GM12878 (cell line): ENCODE data around the gene NHSL1. TPM values are rescaled to one million over a fixed set of nuclear protein-coding genes. Genes with fewer than 3 reads are reported as not detected.
A peak's percentile ranks its signal among the peaks of the same experiment; 100 is the strongest.

Experiments
- ATAC-seq: fragments of 200-7000 bp; cut with Tn5 transposase; 3 replicates; pipeline ENCODE4 v1.9.1; 2020; ENCODE audit warnings: mild to moderate bottlenecking, moderate library complexity
- BruUV-seq: library from RNA; stranded (reverse); fragments of 400-500 nt; replicated peaks from 2 replicates; lab custom pipeline; 2021; lab: Mats Ljungman, UMichigan
- CTCF ChIA-PET: fragments of 300-600 bp; sonication (Branson Sonifier 250); formaldehyde crosslinking; extraction: SDS; loops from one replicate; lab custom pipeline; 2021; ENCODE audit warnings: inconsistent platforms; lab: Yijun Ruan, JAX
- POLR2A ChIA-PET: fragments of 350-600 bp; formaldehyde crosslinking; extraction: SDS; loops from one replicate; lab custom pipeline; 2021; ENCODE audit warnings: inconsistent platforms; lab: Charles Lee
- RAD21 ChIA-PET: fragments of 300-600 bp; sonication (Branson Sonifier 250); formaldehyde crosslinking; loops from one replicate; lab custom pipeline; 2023; ENCODE audit warnings: antibody characterized with exemption; ENCODE audit not compliant: unreplicated experiment; lab: Charles Lee
- SMC1A ChIA-PET: fragments of 300-600 bp; sonication (Branson Sonifier 250); formaldehyde crosslinking; loops from one replicate; lab custom pipeline; 2023; ENCODE audit not compliant: unreplicated experiment, uncharacterized antibody; lab: Charles Lee
- DNase-seq: peaks from one replicate; pipeline ENCODE4 v3.0.0-alpha.2; 2011; ENCODE audit warnings: low read depth, low spot score
- FAIRE-seq: peaks from 3 replicates; lab custom pipeline; 2011; peaks lifted over from hg19 to GRCh38; lab: Jason Lieb, UNC
- H2AFZ ChIP-seq: 2 replicates; pipeline ENCODE4 v1.6.0; 2011; ENCODE audit warnings: low read depth, low read length, control low read depth; ENCODE audit not compliant: control insufficient read depth
- H3K27ac ChIP-seq: 2 replicates; pipeline ENCODE4 v1.5.1; 2011; ENCODE audit warnings: control low read depth; ENCODE audit not compliant: control insufficient read depth, insufficient read depth
- H3K27me3 ChIP-seq, 2 experiments: replicated peaks in 1 of 2; 2 replicates each; pipeline versions ENCODE4 v1.6.0 to v1.6.1; 2011; ENCODE audit warnings: low read length in 1 of 2; ENCODE audit not compliant: control insufficient read depth in 2 of 2, insufficient read depth in 2 of 2
- H3K36me3 ChIP-seq, 2 experiments: 2 replicates each; pipeline ENCODE4 v1.5.1; 2011; ENCODE audit warnings: low read length in 1 of 2; ENCODE audit not compliant: control insufficient read depth in 2 of 2, insufficient read depth in 2 of 2
- H3K4me1 ChIP-seq: 2 replicates; pipeline ENCODE4 v1.6.1; 2011; ENCODE audit warnings: mild to moderate bottlenecking, low read length, moderate library complexity, mixed read lengths; ENCODE audit not compliant: control insufficient read depth, insufficient read depth
- H3K4me2 ChIP-seq: 2 replicates; pipeline ENCODE4 v1.6.0; 2011; ENCODE audit warnings: control low read depth; ENCODE audit not compliant: control insufficient read depth, insufficient read depth
- H3K4me3 ChIP-seq: fragments of 200-600 bp; sonication (generic); 2 replicates; pipeline ENCODE4 v1.5.1; 2016
- H3K79me2 ChIP-seq: 2 replicates; pipeline ENCODE4 v1.6.0; 2011; ENCODE audit warnings: low read length; ENCODE audit not compliant: control insufficient read depth, insufficient read depth
- H3K9ac ChIP-seq: 2 replicates; pipeline ENCODE4 v1.8.0; 2011; ENCODE audit warnings: low read length, control low read depth, mixed read lengths; ENCODE audit not compliant: control insufficient read depth, insufficient read depth
- H3K9me3 ChIP-seq: replicated peaks from 3 replicates; pipeline ENCODE4 v1.5.1; 2011; ENCODE audit warnings: mild to moderate bottlenecking, low read length; ENCODE audit not compliant: control insufficient read depth, insufficient read depth
- H4K20me1 ChIP-seq: 2 replicates; pipeline ENCODE4 v1.6.0; 2011; ENCODE audit not compliant: control insufficient read depth, insufficient read depth
- ASH2L ChIP-seq: fragments of 300-600, 200-600 bp; sonication (generic); IDR thresholded peaks from 2 replicates; pipeline ENCODE4 v1.6.1; 2017; ENCODE audit warnings: low read depth, mild to moderate bottlenecking, borderline replicate concordance
- RAD21 ChIP-seq: IDR thresholded peaks from 2 replicates; pipeline ENCODE4 v1.6.1; 2011; ENCODE audit warnings: mild to moderate bottlenecking, low read depth, low read length, moderate library complexity; ENCODE audit not compliant: insufficient read depth
- SMC3 ChIP-seq: IDR thresholded peaks from 2 replicates; pipeline ENCODE4 v1.6.1; 2011; ENCODE audit warnings: low read length, improper control_type of control experiment, borderline replicate concordance
- ZNF384 ChIP-seq: IDR thresholded peaks from 2 replicates; pipeline ENCODE4 v1.6.1; 2012; ENCODE audit warnings: low read depth, mild to moderate bottlenecking, low read length, improper control_type of control experiment, borderline replicate concordance
- ZZZ3 ChIP-seq: IDR thresholded peaks from 2 replicates; pipeline ENCODE4 v1.6.1; 2011; ENCODE audit warnings: low read depth; ENCODE audit not compliant: control insufficient read depth, insufficient read length
- WGBS: methylation state at CpG from one replicate; pipeline ENCODE4 v1.1.6; 2016; ENCODE audit warnings: low lambda C conversion rate; ENCODE audit not compliant: insufficient replicate concordance, insufficient coverage; ENCODE audit errors: missing lambda C conversion rate; 5-methylcytosine and 5-hydroxymethylcytosine counted together
- in situ Hi-C: fragments of 300-500 bp; cut with MboI; formaldehyde crosslinking; loops from 9 replicates; pipeline ENCODE4 v1.14.3; 2018; ENCODE audit warnings: mixed read lengths
- intact Hi-C: fragments of 100-400 bp; cut with micrococcal nuclease; formaldehyde crosslinking; loops from one replicate; pipeline ENCODE4 v1.14.2; 2022; ENCODE audit not compliant: unreplicated experiment
- polyA plus RNA-seq, 11 experiments: library from polyadenylated mRNA; depleted of rRNA in 4 of 11; unstranded in 6 of 11; stranded (reverse) in 5 of 11; fragments of >200 nt; fragmentation: Nextera tagmentation in 4 of 11; fragmentation: Illumina TruSeq in 1 of 11; extraction: Ambion mirVana in 4 of 11; extraction: Trizol in 1 of 11; gene quantifications; 1 replicate in 1 of 11; 2 replicates in 10 of 11; pipeline versions ENCODE4 v1.2.1 to v1.2.3, GENCODE V29; 2011 to 2016; ENCODE audit warnings: inconsistent platforms in 2 of 11, missing spikeins in 2 of 11, low read depth in 1 of 11
- total RNA-seq, 4 experiments: library from RNA; depleted of rRNA in 3 of 4; stranded (reverse); fragments of >200 nt in 3 of 4; fragmentation: Illumina TruSeq in 1 of 4; extraction: Trizol in 1 of 4; gene quantifications; 2 replicates each; pipeline versions ENCODE4 v1.2.1 to v1.2.3, GENCODE V29; 2013 to 2021
- TF ChIP-seq, protein P1 (sequence below): fragments of 450-650 bp; IDR thresholded peaks from 2 replicates; pipeline ENCODE4 v1.6.1; 2016; ENCODE audit warnings: mild to moderate bottlenecking
- TF ChIP-seq, protein P2 (sequence below): fragments of 450-650 bp; IDR thresholded peaks from 2 replicates; pipeline ENCODE4 v1.6.1; 2017; ENCODE audit warnings: low read depth, mild to moderate bottlenecking, moderate library complexity
- TF ChIP-seq, protein P3 (sequence below), 3 experiments: IDR thresholded peaks in 2 of 3; conservative IDR thresholded peaks in 1 of 3; 2 replicates each; pipeline ENCODE4 v1.5.1; 2011; ENCODE audit warnings: low read depth in 3 of 3, low read length in 3 of 3, mild to moderate bottlenecking in 3 of 3, control low read depth in 2 of 3, moderate library complexity in 2 of 3, inconsistent platforms in 1 of 3, mixed read lengths in 1 of 3; ENCODE audit not compliant: control insufficient read depth in 2 of 3, insufficient read depth in 1 of 3; ENCODE audit errors: extremely low read depth in 1 of 3
- TF ChIP-seq, protein P4 (sequence below): IDR thresholded peaks from 2 replicates; pipeline ENCODE4 v1.6.1; 2012; ENCODE audit warnings: low read depth, low read length, improper control_type of control experiment

The NHSL1 gene
- total and polyA plus RNA-seq, 10 of the 15 experiments (the other 5 are each of a cell fraction or from before 2014, with no cell fraction given): 0.26 to 14.1 (median 0.90) TPM

DNA sequence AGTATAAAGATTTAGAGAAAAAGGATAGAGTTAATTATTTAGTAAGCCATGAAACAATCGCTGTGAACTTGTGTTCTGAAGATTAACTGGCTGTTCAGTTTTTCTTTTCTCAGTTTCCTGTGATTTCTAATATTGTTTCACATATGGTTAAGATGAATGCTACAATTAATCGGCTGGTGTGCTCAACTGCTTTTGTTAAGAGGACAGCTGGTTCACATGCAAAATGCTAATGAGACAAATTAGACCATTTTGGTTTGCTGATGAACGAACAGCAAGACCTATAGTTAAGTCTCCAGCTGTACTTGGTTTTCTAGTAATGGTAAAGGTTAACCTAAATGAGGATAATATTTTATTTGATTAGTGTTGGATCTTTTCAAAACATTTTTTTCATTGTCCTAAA lies 10.8 kb upstream of the NHSL1 start:
- no peak overlapping the region for H3K9ac ChIP-seq

DNA sequence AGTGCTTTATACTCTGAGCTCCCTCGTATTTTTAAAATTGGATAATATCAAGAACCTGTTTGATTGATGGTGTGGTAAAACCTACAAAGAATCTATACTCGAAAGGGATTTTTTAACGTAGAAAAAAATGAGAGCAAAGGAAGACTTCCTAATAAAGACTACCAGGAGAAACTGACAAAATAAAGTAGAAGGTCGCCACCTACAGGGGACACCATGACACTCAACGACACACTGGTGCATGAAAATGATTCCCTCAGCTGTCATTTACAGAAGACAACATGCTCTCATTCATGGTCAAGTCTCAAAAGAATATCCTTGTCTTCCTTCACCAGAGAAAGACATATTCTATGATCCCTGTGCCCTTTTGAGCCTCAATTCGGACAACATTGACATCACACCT lies 10.1 kb upstream of the NHSL1 start:
- no peaks in the 10 kb centered on the region for H4K20me1 ChIP-seq
- H3K9me3 ChIP-seq: no peaks in the 10 kb centered on the region
- no TSS peak for BruUV-seq
- no peaks in the 10 kb centered on the region for H3K4me1 ChIP-seq
- under 1% methylated on average over 6 of the region's 6 CpGs for WGBS
- H3K4me3 ChIP-seq: no peak overlapping the region
- no peak for DNase-seq
- CTCF ChIA-PET: interaction anchor here (0.6 to 12.2 kb wide), 56 partner anchors 10 to 1260 kb away, joined by 3 to 387 read pairs (median 4); partner anchors contain the start of genes HEBP2 and NHSL1
- no peak for FAIRE-seq
- POLR2A ChIA-PET: interaction anchor here (1.0 to 1.6 kb wide), 6 partner anchors 13 to 82 kb away, joined by 3 to 6 read pairs (median 3); no protein-coding TSS in a partner anchor
- H3K79me2 ChIP-seq: no peaks in the 10 kb centered on the region
- no peak overlapping the region for H3K4me2 ChIP-seq
- H3K27me3 ChIP-seq: no peaks in the 10 kb centered on the region
- intact Hi-C loops: loop anchor here (1.0 to 10.0 kb wide), 3 partner anchors 80 to 393 kb away; no protein-coding TSS in a partner anchor
- H2AFZ ChIP-seq: no peak overlapping the region
- peak; percentile 89 for ATAC-seq
- in situ Hi-C loops: no loop called here
- no peak overlapping the region for H3K9ac ChIP-seq
- H3K36me3 ChIP-seq: no peaks in the 10 kb centered on the region
- SMC1A ChIA-PET: interaction anchor here (0.6 to 10.1 kb wide), 40 partner anchors 9 to 403 kb away, joined by 3 to 234 read pairs (median 6); partner anchors contain the start of genes CCDC28A, HEBP2, NHSL1 and PERP
- RAD21 ChIA-PET: interaction anchor here (0.6 to 17.2 kb wide), 36 partner anchors 8 to 508 kb away, joined by 3 to 202 read pairs (median 4); partner anchors contain the start of genes HEBP2 and NHSL1
- no peak overlapping the region for H3K27ac ChIP-seq
- TF ChIP-seq, protein P1, sequence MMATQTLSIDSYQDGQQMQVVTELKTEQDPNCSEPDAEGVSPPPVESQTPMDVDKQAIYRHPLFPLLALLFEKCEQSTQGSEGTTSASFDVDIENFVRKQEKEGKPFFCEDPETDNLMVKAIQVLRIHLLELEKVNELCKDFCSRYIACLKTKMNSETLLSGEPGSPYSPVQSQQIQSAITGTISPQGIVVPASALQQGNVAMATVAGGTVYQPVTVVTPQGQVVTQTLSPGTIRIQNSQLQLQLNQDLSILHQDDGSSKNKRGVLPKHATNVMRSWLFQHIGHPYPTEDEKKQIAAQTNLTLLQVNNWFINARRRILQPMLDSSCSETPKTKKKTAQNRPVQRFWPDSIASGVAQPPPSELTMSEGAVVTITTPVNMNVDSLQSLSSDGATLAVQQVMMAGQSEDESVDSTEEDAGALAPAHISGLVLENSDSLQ: peak; percentile 59; the same call in 1 of the 2 replicates
- TF ChIP-seq SMC3 (peak; percentile 80), RAD21 (peak; percentile 69), ZZZ3 (no peak), ZNF384 (0 out of 2 replicates have a peak, but pooled peaks have one; percentile 39)
- TF ChIP-seq, protein P2, sequence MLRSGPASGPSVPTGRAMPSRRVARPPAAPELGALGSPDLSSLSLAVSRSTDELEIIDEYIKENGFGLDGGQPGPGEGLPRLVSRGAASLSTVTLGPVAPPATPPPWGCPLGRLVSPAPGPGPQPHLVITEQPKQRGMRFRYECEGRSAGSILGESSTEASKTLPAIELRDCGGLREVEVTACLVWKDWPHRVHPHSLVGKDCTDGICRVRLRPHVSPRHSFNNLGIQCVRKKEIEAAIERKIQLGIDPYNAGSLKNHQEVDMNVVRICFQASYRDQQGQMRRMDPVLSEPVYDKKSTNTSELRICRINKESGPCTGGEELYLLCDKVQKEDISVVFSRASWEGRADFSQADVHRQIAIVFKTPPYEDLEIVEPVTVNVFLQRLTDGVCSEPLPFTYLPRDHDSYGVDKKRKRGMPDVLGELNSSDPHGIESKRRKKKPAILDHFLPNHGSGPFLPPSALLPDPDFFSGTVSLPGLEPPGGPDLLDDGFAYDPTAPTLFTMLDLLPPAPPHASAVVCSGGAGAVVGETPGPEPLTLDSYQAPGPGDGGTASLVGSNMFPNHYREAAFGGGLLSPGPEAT: peak; percentile 34; the same call in 1 of the 2 replicates
- TF ChIP-seq, protein P3, sequence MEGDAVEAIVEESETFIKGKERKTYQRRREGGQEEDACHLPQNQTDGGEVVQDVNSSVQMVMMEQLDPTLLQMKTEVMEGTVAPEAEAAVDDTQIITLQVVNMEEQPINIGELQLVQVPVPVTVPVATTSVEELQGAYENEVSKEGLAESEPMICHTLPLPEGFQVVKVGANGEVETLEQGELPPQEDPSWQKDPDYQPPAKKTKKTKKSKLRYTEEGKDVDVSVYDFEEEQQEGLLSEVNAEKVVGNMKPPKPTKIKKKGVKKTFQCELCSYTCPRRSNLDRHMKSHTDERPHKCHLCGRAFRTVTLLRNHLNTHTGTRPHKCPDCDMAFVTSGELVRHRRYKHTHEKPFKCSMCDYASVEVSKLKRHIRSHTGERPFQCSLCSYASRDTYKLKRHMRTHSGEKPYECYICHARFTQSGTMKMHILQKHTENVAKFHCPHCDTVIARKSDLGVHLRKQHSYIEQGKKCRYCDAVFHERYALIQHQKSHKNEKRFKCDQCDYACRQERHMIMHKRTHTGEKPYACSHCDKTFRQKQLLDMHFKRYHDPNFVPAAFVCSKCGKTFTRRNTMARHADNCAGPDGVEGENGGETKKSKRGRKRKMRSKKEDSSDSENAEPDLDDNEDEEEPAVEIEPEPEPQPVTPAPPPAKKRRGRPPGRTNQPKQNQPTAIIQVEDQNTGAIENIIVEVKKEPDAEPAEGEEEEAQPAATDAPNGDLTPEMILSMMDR (IDR thresholded peaks at IDR 0.05 in 2 of 3, conservative IDR thresholded peaks at IDR 0.05 in 1 of 3; ENCODE audit: control insufficient read depth in 2 of 3, extremely low read depth in 1 of 3, insufficient read depth in 1 of 3, low read depth in 3 of 3, low read length in 3 of 3): peak; percentile 45 to 83 (median 55); a peak in 4 of 6 replicates
- TF ChIP-seq, protein P4, sequence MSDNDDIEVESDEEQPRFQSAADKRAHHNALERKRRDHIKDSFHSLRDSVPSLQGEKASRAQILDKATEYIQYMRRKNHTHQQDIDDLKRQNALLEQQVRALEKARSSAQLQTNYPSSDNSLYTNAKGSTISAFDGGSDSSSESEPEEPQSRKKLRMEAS: no peak

More for the DNA sequence above, 10.8 kb upstream of the NHSL1 start:
- Histone ChIP-seq H3K4me1 (no peaks in the 10 kb centered on the region), H3K79me2 (no peaks in the 10 kb centered on the region), H3K4me3 (no peak overlapping the region), H3K27me3 (no peaks in the 10 kb centered on the region), H3K36me3 (no peaks in the 10 kb centered on the region), H2AFZ (no peak overlapping the region), H3K9me3 (no peaks in the 10 kb centered on the region), H3K27ac (no peak overlapping the region), H4K20me1 (no peaks in the 10 kb centered on the region), H3K4me2 (no peak overlapping the region)
- DNase-seq: no peak
- ChIA-PET CTCF (interaction anchor here (0.6 to 12.2 kb wide), 42 partner anchors 9 to 1261 kb away, joined by 3 to 387 read pairs (median 6); partner anchors contain the start of genes HEBP2 and NHSL1), POLR2A (interaction anchor here (1.0 to 1.6 kb wide), 4 partner anchors 74 to 82 kb away, joined by 3 to 6 read pairs (median 3); no protein-coding TSS in a partner anchor), RAD21 (interaction anchor here (0.5 to 17.2 kb wide), 25 partner anchors 9 to 766 kb away, joined by 3 to 202 read pairs (median 5); partner anchors contain the start of genes HEBP2 and NHSL1), SMC1A (interaction anchor here (0.7 to 10.1 kb wide), 30 partner anchors 8 to 404 kb away, joined by 3 to 234 read pairs (median 8); partner anchors contain the start of genes HEBP2, NHSL1 and PERP)
- peak; percentile 21; the same call in 2 of the 3 replicates for ATAC-seq
- FAIRE-seq: no peak
- intact Hi-C loops (loop anchor here (10.0 kb wide), 1 partner anchor 255 kb away; no protein-coding TSS in a partner anchor), in situ Hi-C loops (loop anchor here (5.0 kb wide), 1 partner anchor 78 kb away; no protein-coding TSS in a partner anchor)
- WGBS: 31% methylated on average over 3 of the region's 3 CpGs
- no peak for TF ChIP-seq ASH2L
- no TSS peak for BruUV-seq
